Karpas-422 (cell line): ENCODE data around the gene ODF2L. TPM values are rescaled to one million over a fixed set of nuclear protein-coding genes. Genes with fewer than 3 reads are reported as not detected.

Experiments
- DNase-seq: peaks from one replicate; pipeline ENCODE4 v3.0.0-alpha.2; 2015
- H2AFZ ChIP-seq: fragments of 200-600 bp; sonication (generic); 2 replicates; pipeline ENCODE4 v1.6.1; 2014; ENCODE audit warnings: antibody characterized with exemption, low read length, mixed read lengths
- H3K27ac ChIP-seq: fragments of 200-600 bp; sonication (generic); 2 replicates; pipeline ENCODE4 v1.5.1; 2014; ENCODE audit warnings: mild to moderate bottlenecking, low read length, moderate library complexity
- H3K27me3 ChIP-seq: fragments of 200-600 bp; sonication (generic); 2 replicates; pipeline ENCODE4 v1.6.1; 2014; ENCODE audit warnings: low read length, mixed read lengths
- H3K36me3 ChIP-seq: fragments of 200-600 bp; sonication (generic); 2 replicates; pipeline ENCODE4 v1.6.1; 2014; ENCODE audit warnings: low read length, mixed read lengths; ENCODE audit not compliant: insufficient read depth
- H3K4me1 ChIP-seq: fragments of 200-600 bp; sonication (generic); 2 replicates; pipeline ENCODE4 v1.6.1; 2014; ENCODE audit warnings: mild to moderate bottlenecking, low read length, mixed read lengths
- H3K4me2 ChIP-seq: fragments of 200-600 bp; sonication (generic); 2 replicates; pipeline ENCODE4 v1.6.1; 2014; ENCODE audit warnings: low read length, low read depth, mild to moderate bottlenecking; ENCODE audit not compliant: poor library complexity, severe bottlenecking
- H3K4me3 ChIP-seq: fragments of 200-600 bp; sonication (generic); 2 replicates; pipeline ENCODE4 v1.5.1; 2014; ENCODE audit warnings: mild to moderate bottlenecking, antibody characterized with exemption, low read length, mixed read lengths
- H3K79me2 ChIP-seq: fragments of 200-600 bp; sonication (generic); 2 replicates; pipeline ENCODE4 v1.6.1; 2014; ENCODE audit warnings: mild to moderate bottlenecking, low read length, mixed read lengths
- H3K9ac ChIP-seq: fragments of 200-600 bp; sonication (generic); 2 replicates; pipeline ENCODE4 v1.6.0; 2014; ENCODE audit warnings: low read length
- H3K9me2 ChIP-seq: fragments of 200-600 bp; sonication (generic), shearing (Covaris generic); replicated peaks from 2 replicates; pipeline ENCODE4 v1.6.0; 2014; ENCODE audit warnings: mild to moderate bottlenecking, low read length, moderate library complexity; ENCODE audit not compliant: insufficient read depth
- H3K9me3 ChIP-seq: fragments of 300-700, 200-600 bp; sonication (generic); 2 replicates; pipeline ENCODE4 v1.6.1; 2014; ENCODE audit warnings: low read length, mixed read lengths
- H4K20me1 ChIP-seq: fragments of 200-600 bp; sonication (generic); 2 replicates; pipeline ENCODE4 v1.6.1; 2014; ENCODE audit warnings: mild to moderate bottlenecking, antibody characterized with exemption, low read length, low read depth; ENCODE audit not compliant: insufficient read depth
- total RNA-seq: library from RNA; depleted of rRNA; stranded (reverse); fragments of >200 nt; shearing (Covaris generic); gene quantifications from 2 replicates; pipeline ENCODE4 v1.2.3, GENCODE V29; 2014; ENCODE audit warnings: low replicate concordance

Gene ODF2L
- total RNA-seq, 1 experiment from 2014 or later: 11.1 TPM

- Histone ChIP-seq H3K27ac (no peak overlapping the region), H3K79me2 (no peaks in the 10 kb centered on the region), H3K9ac (no peak overlapping the region), H4K20me1 (no peaks in the 10 kb centered on the region), H3K36me3 (no peaks in the 10 kb centered on the region), H3K9me3 (peaks cover 2% of the 10 kb centered on the region; the same call in 1 of the 2 replicates), H3K9me2 (no peaks in the 10 kb centered on the region), H3K27me3 (no peaks in the 10 kb centered on the region), H3K4me1 (no peaks in the 10 kb centered on the region), H2AFZ (no peak overlapping the region), H3K4me2 (peak overlapping the region; percentile 15), H3K4me3 (no peak overlapping the region)
- DNase-seq: peak; percentile 78
These were observed 15.8 kb downstream of the ODF2L start for GRCh38 chr1:86380257-86380861.

GRCh38 chr1:86378813-86379212, 17.3 kb downstream of the ODF2L start:
- Histone ChIP-seq H3K4me1 (no peaks in the 10 kb centered on the region), H2AFZ (no peak overlapping the region), H3K27ac (no peak overlapping the region), H3K79me2 (no peaks in the 10 kb centered on the region), H3K4me2 (no peak overlapping the region), H3K9ac (no peak overlapping the region), H4K20me1 (no peaks in the 10 kb centered on the region), H3K9me3 (peaks cover 2% of the 10 kb centered on the region; the same call in 1 of the 2 replicates), H3K9me2 (no peaks in the 10 kb centered on the region), H3K4me3 (no peak overlapping the region), H3K36me3 (no peaks in the 10 kb centered on the region), H3K27me3 (no peaks in the 10 kb centered on the region)
- no peak for DNase-seq

GRCh38 chr1:86377341-86377740, 18.8 kb downstream of the ODF2L start:
- H4K20me1 ChIP-seq: no peaks in the 10 kb centered on the region
- H3K36me3 ChIP-seq: no peaks in the 10 kb centered on the region
- no peaks in the 10 kb centered on the region for H3K9me2 ChIP-seq
- DNase-seq: no peak
- no peaks in the 10 kb centered on the region for H3K27me3 ChIP-seq
- no peaks in the 10 kb centered on the region for H3K79me2 ChIP-seq
- H3K4me3 ChIP-seq: no peak overlapping the region
- no peak overlapping the region for H3K27ac ChIP-seq
- H3K4me1 ChIP-seq: no peaks in the 10 kb centered on the region
- no peak overlapping the region for H3K4me2 ChIP-seq
- H2AFZ ChIP-seq: no peak overlapping the region
- H3K9ac ChIP-seq: no peak overlapping the region
- peaks cover 2% of the 10 kb centered on the region; the same call in 1 of the 2 replicates for H3K9me3 ChIP-seq

- Histone ChIP-seq H3K4me3 (no peak overlapping the region), H3K27ac (no peak overlapping the region), H3K9me2 (no peaks in the 10 kb centered on the region), H3K9me3 (peaks cover 2% of the 10 kb centered on the region; the same call in 1 of the 2 replicates), H3K4me1 (no peaks in the 10 kb centered on the region), H3K36me3 (no peaks in the 10 kb centered on the region), H3K27me3 (no peaks in the 10 kb centered on the region), H3K79me2 (no peaks in the 10 kb centered on the region), H3K4me2 (no peak overlapping the region), H4K20me1 (no peaks in the 10 kb centered on the region), H2AFZ (no peak overlapping the region), H3K9ac (no peak overlapping the region)
- DNase-seq: no peak
These were observed 20.4 kb downstream of the ODF2L start for GRCh38 chr1:86375688-86376087.

- Histone ChIP-seq H3K36me3 (no peaks in the 10 kb centered on the region), H3K9me2 (no peaks in the 10 kb centered on the region), H3K27ac (no peak overlapping the region), H3K79me2 (no peaks in the 10 kb centered on the region), H3K27me3 (no peaks in the 10 kb centered on the region), H3K4me2 (no peak overlapping the region), H3K4me1 (no peaks in the 10 kb centered on the region), H3K9ac (no peak overlapping the region), H3K9me3 (no peaks in the 10 kb centered on the region), H3K4me3 (no peak overlapping the region), H2AFZ (no peak overlapping the region), H4K20me1 (no peaks in the 10 kb centered on the region)
- DNase-seq: no peak
These were observed 25.5 kb downstream of the ODF2L start for GRCh38 chr1:86370601-86371022.

- H3K9ac ChIP-seq: no peak overlapping the region
These were observed 30.2 kb downstream of the ODF2L start for GRCh38 chr1:86365896-86366295.

GRCh38 chr1:86362807-86363206, 33.3 kb downstream of the ODF2L start:
- Histone ChIP-seq H3K4me1 (no peaks in the 10 kb centered on the region), H3K36me3 (no peaks in the 10 kb centered on the region), H3K4me2 (no peak overlapping the region), H3K9me3 (no peaks in the 10 kb centered on the region), H2AFZ (no peak overlapping the region), H3K79me2 (no peaks in the 10 kb centered on the region), H3K9me2 (no peaks in the 10 kb centered on the region), H3K27ac (no peak overlapping the region), H3K4me3 (no peak overlapping the region), H3K27me3 (no peaks in the 10 kb centered on the region), H3K9ac (no peak overlapping the region), H4K20me1 (no peaks in the 10 kb centered on the region)
- DNase-seq: no peak

More at GRCh38 chr1:86365896-86366295, 30.2 kb downstream of the ODF2L start:
- no peaks in the 10 kb centered on the region for H3K36me3 ChIP-seq
- H3K27me3 ChIP-seq: no peaks in the 10 kb centered on the region
- no peaks in the 10 kb centered on the region for H3K4me1 ChIP-seq
- no peak overlapping the region for H3K4me2 ChIP-seq
- no peaks in the 10 kb centered on the region for H4K20me1 ChIP-seq
- H2AFZ ChIP-seq: no peak overlapping the region
- H3K4me3 ChIP-seq: no peak overlapping the region
- no peak for DNase-seq
- no peaks in the 10 kb centered on the region for H3K9me3 ChIP-seq
- H3K9me2 ChIP-seq: no peaks in the 10 kb centered on the region
- H3K79me2 ChIP-seq: no peaks in the 10 kb centered on the region
- no peak overlapping the region for H3K27ac ChIP-seq

- Histone ChIP-seq H3K9ac (no peak overlapping the region), H3K4me2 (no peak overlapping the region), H3K9me2 (no peaks in the 10 kb centered on the region), H3K36me3 (no peaks in the 10 kb centered on the region), H3K4me1 (no peaks in the 10 kb centered on the region), H3K4me3 (no peak overlapping the region), H4K20me1 (no peaks in the 10 kb centered on the region), H2AFZ (no peak overlapping the region), H3K27ac (no peak overlapping the region), H3K9me3 (no peaks in the 10 kb centered on the region), H3K27me3 (no peaks in the 10 kb centered on the region), H3K79me2 (no peaks in the 10 kb centered on the region)
- no peak for DNase-seq
These were observed 38.3 kb downstream of the ODF2L start for GRCh38 chr1:86357796-86358195.
